Measurements from ENCODE around the gene ACE2. TPM values are rescaled to one million over a fixed set of nuclear protein-coding genes. Genes with fewer than 3 reads are reported as not detected.
"Not testable (repeated sequence)": the region's sequence is repeated elsewhere in the genome, so short reads cannot be mapped to it uniquely, and the experiment has no call there.

ACE2 gene
- total RNA-seq, result not detected

DNA sequence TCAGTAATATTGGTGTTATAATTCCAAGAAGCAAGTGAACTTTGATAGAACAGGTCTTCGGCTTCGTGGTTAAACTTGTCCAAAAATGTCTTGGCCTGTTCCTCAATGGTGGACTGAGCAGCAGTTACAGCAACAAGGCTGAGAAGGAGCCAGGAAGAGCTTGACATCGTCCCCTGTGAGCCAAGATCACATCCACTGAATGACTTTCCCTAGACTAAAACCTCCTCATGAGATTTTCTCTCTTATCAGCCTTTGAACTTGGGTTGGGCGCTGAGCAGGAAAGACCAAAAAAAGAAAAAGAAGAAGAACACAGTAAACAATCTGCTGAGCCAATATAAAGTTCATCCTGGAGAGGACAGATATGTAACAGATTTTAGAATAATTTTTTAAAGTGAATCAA is at the start of gene ACE2:
ACE2 (minus strand) TSS at position 216 of the 400 bp plus-strand sequence; CDS start at position 167, 49 bp downstream.
- DNase-seq, result no peak

DNA sequence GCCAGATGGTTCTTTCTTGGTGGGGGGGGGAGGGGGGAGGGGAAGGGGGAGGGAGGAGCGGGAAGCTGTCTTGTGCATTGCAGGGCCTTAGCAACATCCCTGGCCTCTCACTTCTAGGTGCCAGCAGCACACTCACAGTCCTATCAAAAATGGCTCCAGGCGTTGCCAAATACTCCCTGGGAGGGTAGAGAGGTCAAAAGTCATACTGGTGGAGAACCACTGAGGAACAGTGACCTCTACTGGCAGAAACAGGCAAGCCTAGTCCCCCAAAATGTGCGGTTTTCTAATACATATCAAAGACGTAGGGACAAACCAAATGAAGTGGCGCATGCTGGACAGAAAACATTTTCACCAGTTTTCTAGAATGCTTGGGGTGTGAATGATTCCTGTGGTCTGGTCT is 46.8 kb upstream of the ACE2 start:
- not testable (repeated sequence) for DNase-seq

DNA sequence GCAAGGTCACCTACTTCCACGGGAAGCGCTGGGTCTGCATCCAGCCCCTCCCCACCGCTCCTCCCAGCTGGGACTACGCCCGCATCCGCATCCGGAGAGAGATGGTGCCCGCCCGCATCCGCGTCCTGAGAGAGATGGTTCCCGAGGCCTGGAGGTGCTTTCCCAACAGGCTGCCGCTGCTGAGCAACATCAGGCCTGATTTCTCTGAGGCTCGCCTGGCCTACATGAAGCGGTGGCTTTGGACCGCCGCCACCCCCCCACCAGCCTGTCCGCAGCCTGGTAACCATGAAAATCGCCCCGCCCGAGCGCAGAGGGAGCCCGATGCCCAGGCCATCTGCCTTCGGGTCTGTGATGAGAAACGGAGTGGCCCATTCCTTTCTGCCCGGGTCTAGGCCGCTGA is 45.8 kb upstream of the ACE2 start:
- no peak for DNase-seq

DNA sequence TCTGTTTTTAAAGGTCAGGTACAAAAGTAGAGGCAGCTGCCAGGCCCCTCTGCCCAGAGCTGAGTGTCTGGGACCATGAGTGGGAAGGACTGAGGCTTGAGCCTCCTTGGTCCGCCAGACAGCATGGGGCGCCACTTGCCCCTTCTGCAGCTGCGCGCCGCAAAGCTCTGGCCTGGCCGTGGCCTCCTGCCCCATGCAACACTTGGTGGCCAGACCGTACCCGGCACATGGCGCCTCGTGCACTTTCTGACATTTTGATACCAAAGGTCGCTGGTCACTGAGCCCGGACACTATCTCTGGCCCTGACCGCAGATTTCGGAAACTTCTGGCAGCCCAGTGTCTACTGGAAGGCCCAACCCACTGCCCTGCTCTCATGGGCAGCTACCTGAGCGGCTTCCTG is 45.3 kb upstream of the ACE2 start:
- DNase-seq, result no peak

GRCh38 chrX:15645266-15645665 is 44.5 kb upstream of the ACE2 start:
- no peak for DNase-seq

- no peak for DNase-seq
Observed at GRCh38 chrX:15644560-15644872, 43.8 kb upstream of the ACE2 start.

GRCh38 chrX:15643786-15644559 is 43.2 kb upstream of the ACE2 start:
- DNase-seq, result no peak

DNA sequence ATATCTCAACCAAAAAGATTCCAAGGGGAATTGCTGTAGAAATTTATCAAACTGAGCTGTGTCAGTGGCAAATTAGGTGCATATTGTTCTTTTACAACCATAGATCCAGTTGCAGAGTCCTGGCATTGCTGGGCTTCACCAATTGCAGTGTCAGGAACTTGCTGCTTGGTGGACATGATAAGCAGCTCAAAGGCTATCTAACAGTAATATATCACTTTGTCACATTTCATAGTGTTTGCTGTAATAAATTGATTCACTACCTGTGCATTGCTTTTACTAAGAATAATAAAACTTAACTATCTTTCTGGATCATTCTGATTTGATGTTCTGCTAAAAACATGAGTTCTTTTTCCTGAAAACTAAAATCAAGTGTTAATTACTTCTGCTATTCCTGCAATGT is 30.9 kb upstream of the ACE2 start:
- DNase-seq, result no peak

DNA sequence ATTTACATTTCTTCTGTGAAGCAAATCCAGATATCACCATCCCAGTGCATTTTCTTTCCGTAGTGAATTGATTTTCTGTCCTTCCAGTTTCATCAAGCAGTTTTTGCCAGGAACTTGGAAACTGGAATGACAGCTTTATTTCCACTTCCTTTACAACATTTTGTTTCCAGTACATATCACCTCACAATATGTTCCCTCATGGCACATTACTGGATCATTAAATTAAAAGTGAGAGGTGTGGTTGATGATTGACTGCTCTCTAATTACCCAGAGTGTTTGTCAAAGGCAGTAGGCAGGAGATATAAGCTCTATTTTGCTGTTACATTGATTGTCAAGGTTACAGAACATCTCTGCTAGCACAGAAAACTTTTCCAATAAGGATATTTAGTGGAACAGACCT is 22.3 kb upstream of the ACE2 start:
- no peak for DNase-seq

- no peak for DNase-seq
Observed at GRCh38 chrX:15619053-15619755, 18.4 kb upstream of the ACE2 start.

- DNase-seq, result no peak
Observed at GRCh38 chrX:15617111-15617510, 16.4 kb upstream of the ACE2 start.

DNA sequence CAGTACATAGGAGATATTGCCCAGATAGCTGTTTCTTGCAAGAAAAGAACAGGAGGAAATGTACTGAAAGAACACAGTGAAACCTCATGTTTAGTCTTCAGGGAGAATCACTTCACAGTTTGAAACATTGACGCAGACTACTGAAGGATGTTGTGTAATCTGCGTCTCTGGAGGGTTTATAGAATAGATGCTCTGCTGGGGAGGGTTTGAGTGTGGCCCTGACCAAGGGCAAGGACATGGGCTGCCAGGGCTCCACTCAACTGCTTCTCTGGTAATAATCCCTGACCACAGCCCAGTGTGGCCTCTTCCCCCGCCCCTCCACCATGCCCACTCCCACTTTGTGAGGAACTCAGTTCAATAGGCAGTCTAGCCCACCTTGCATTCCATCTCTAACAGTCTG is 15.8 kb upstream of the ACE2 start:
- no peak for DNase-seq

DNA sequence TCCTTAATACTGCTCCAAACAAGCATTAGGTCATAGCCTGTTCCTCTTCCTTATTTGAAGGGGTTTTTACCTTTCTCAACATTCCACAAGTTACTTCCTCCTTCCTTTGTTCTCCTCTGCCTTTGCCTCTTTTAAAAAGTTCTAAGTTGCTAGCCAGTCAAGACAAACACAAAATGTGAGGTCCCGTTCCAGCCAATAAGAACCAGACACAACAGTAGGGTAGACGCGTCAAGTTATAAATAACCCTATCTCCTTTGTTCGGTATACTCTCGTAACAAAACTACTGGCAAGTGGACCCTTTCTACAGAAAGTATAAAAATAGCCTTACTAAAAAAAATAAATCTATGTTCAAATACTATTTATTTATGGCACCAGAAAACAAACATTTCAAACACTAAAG is 6.3 kb upstream of the ACE2 start:
- DNase-seq, result no peak

- DNase-seq, result no peak
Observed at GRCh38 chrX:15606136-15606535, 5.4 kb upstream of the ACE2 start.

DNA sequence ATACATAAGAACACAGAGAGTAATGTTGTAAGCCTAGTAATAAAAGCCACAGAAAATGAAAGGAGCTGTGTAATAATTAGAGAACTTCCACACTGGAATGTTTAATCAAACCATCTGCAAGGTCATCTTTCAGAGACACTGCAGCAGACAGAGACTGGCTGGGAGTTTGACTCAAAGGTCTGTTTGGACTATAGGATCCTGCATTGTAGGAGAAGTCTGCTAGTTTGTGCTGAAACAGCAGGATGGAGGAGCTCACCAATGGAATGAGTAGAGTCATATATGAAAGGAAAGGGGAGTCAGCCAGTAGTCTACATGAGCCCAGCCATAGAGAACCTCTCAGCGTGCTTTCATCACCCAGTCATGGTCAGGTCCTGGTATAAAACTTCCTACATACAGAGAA is 4.5 kb upstream of the ACE2 start:
- no peak for DNase-seq

DNA sequence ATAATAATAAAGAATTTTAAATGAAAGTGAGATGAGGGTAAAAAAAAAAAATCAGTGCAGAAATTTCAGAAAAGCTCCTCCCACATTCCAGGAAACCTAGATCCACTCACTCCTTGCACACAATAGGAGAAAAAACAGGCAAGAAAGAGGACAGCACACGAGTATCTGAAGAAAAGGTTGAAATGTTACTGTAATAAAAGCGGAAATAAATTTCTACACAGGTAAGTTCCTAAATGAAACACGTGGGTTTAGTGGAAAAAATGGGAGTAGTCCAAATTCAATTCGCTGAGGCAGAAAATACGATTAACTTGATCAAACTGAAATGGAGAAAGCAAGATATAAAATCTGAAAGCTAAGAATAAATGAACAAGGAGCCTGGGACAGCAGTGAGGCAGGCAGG is 2.0 kb upstream of the ACE2 start:
- no peak for DNase-seq

DNA sequence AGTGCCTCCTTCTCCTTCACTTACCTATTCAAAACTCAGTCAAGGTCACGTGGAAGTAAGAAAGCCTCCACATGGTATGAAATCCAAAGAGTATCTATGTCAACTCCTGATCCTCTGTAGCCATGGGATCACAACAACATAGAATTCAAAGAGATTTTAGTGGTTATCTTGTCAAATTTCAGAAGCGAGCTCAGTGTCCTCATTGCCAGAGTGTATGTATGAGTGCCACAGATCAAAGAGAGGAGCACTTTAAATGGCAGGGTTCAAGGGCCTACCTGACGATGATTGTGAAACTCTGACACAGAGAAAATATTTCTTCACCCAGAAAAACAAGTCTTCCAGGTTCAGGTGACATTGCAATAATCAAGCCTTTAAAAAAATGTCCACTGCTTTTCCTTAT is 1.2 kb upstream of the ACE2 start:
- DNase-seq, result no peak

DNA sequence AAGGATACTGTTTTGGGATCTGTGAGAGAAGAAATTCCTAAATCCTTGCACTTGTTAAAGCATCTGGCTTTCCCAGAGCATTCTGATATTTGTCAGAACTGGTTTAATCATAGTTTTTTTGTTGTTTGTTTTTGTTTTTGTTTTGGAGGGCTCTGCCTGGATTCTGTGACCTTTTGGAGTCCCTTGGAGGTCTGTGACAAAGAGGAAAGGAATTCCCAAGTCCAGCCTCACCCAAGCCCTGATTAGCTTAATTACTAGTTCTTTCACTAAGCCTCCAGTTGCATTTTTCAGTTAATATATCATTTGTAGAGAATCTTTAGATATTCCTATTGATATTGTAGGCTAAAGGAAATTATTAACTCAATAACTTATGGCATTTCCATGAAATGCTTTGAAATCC is 711 bp downstream of the ACE2 start:
- DNase-seq, result no peak

- DNase-seq, result no peak
Observed at GRCh38 chrX:15599461-15599860, 1.3 kb downstream of the ACE2 start.

- DNase-seq, result no peak
Observed at GRCh38 chrX:15598026-15598425, 2.7 kb downstream of the ACE2 start.

- DNase-seq, result no peak
Observed at GRCh38 chrX:15594371-15594770, 6.4 kb downstream of the ACE2 start.

GRCh38 chrX:15579778-15580747 is 20.7 kb downstream of the ACE2 start:
- DNase-seq, result no peak

GRCh38 chrX:15576019-15576418 is 24.7 kb downstream of the ACE2 start:
- DNase-seq, result no peak
